GM18505 (cell line): Measurements from ENCODE around the gene UST.

ENCODE experiments used
- ATAC-seq: cut with Tn5 transposase; IDR thresholded peaks from one replicate; pipeline ENCODE4 v1.9.1; 2021; ENCODE audit not compliant: unreplicated experiment
- POLR2A ChIP-seq: IDR thresholded peaks from 4 replicates; pipeline ENCODE4 v1.6.1; 2011; ENCODE audit warnings: borderline replicate concordance; ENCODE audit not compliant: insufficient read depth, insufficient read length; ENCODE audit errors: extremely low read depth

The UST gene

GRCh38 chr6:149071997-149072396, 325.2 kb downstream of the UST start:
- no peak for ATAC-seq
- no peak for TF ChIP-seq POLR2A

DNA sequence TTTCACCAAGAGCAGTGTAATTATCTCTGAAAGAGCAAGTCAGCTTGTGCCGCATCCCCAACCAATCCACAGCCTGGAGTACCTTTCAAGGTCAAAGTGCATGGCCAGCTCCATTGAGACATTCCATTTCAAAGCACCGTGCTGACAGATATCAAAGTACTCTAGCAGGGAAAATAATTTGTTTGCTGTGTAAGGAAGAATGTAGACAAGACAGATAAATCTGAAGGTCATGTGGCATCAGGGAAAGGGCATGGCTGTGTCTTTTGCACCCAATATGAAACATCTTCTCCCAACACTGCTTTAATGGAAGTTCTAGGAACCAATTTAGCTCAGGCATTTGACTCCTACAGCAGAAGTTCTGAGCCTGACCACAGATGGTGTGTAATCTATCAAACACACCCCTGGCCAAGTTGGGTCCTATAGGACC, 328.0 kb downstream of the UST start:
- ATAC-seq = no peak
- no peak for TF ChIP-seq POLR2A

DNA sequence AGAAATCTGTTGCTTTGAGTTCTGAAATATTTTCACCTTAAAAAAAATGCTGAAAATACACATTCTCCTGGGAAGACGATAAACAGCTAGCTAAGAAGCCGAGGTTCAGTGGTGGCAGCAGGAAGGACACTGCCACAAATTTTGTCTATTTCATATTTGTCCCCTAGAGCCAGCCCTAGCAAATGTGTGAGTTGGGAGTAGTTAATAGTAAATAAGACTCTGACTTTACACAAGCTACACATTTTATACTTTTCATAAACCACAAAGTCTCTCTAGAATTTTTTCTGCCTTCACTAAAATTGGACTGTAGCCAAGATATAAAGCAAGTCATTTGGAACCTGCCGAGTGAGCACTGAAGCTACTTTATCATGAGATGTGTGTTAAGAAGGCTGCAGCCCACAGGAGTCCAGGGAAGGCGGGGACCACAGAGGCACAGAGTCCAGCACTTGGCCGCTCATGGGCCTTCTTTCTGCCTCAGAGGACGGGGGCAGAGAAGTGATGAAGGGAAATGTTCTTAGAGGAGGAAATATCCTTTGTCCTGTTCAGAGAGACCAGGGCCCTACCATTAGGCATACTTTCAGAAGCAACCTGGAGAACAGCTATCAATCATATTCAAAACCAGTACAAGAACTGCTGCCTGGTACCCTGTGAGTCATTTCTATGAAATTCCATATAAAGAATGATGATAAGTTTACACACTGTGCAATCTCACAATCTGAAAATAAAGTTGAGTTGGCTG, 329.0 kb downstream of the UST start:
- no peak for TF ChIP-seq POLR2A
- ATAC-seq = no peak

- TF ChIP-seq POLR2A = no peak
- ATAC-seq = no peak
These were observed 329.5 kb downstream of the UST start for GRCh38 chr6:149076355-149076734.

DNA sequence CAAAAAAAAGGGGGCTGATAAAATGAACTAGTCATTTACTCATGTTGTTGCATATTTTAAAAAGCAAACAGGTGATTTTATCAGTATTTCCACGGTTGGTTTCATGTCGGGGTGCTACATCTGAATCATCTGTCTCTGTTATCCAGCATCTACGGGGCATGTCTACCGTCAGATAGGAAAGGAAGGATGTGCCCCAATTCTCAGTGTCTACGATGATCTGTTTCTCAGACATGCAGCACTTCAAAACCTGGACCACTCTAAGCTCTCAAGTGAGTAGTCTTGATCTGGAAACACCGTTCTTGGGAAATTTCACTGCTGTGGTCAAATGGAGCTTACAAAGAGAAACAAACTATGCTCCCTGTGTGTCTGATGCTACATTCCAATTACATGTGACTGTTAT, 330.4 kb downstream of the UST start:
- TF ChIP-seq POLR2A = no peak
- ATAC-seq = no peak

- ATAC-seq = no peak
- TF ChIP-seq POLR2A = no peak
These were observed 331.5 kb downstream of the UST start for GRCh38 chr6:149078211-149078782.

DNA sequence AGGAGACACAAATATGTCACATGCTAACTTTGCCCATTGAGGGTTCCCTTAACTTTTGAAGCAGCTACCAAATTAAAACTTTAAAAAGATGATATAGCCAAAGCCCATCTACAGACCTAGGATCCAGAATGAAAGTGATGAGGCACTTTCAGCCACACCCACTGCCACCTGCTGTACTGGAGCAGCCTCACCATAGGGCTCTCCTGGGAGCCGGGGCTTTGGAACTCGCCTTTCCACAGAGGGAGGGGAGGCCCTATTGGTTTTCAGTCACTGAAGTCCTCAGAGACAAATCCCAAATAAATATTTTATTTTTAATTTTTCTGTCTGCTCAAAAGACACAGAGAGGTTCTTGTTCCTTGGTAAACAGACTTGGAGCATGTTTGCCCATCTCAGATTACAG, 332.6 kb downstream of the UST start:
- no peak for TF ChIP-seq POLR2A
- no peak for ATAC-seq

- no peak for TF ChIP-seq POLR2A
- ATAC-seq = no peak
These were observed 333.2 kb downstream of the UST start for GRCh38 chr6:149079911-149080491.

DNA sequence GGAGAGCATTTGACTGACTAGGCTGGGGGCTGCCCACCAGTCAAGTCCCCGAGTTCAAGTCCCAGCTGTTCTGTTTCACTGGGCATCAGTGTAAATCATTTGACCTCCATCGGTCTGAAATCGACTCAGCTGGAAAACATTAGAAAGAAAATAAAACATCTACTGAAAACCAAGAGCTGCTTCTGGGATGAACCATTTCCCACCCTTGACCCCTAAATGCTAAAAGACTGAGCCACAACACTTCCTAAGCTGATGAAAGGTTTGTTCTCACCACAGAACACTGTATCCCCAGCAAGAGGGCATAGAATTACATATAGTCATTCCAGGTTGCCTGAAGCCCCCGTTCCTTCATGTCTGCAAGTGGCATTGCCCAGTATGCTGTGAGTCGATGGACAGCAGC, 333.7 kb downstream of the UST start:
- no peak for ATAC-seq
- TF ChIP-seq POLR2A = no peak

DNA sequence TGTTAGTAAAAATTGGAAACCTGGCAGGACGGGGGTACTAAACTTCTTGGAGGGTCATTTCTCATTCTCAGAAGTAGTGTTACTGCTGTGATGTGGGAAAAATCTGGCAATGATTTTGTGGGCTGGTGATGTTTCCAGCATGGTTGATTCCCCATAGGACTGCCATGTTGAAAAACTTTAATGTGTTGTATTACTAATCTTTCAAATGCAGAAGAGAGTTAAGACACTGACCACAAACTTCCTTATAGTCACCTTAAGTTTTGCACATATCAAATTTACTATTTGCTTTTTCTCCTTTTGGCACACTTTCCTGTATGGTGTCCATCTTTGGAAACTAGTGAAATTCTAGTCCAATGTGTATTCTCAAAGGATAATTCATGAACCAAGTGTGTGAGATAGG, 334.5 kb downstream of the UST start:
- ATAC-seq = no peak
- no peak for TF ChIP-seq POLR2A

GRCh38 chr6:149082320-149082719, 335.5 kb downstream of the UST start:
- TF ChIP-seq POLR2A = no peak

DNA sequence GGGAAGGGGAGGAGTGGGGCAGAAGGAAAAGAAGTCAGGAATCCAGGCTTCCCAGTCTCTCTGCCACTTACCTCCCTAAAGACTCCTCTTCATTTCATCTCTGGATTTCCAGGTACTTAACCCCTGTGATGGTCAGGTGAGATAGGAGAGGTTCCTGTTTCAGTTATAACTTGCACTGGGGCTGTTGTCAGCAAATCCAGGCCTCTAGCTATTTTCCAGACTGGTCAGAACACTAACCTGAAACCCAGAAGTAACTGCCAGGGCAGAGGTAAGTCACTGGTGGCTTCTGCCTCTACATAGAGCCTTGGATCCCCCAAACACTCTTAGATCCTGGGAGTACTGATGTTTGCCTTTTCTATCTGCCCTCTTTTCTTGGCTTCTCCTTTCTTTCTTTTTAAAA, 337.2 kb downstream of the UST start:
- no peak for ATAC-seq
- no peak for TF ChIP-seq POLR2A

More at GRCh38 chr6:149082320-149082719, 335.5 kb downstream of the UST start:
- ATAC-seq = no peak

DNA sequence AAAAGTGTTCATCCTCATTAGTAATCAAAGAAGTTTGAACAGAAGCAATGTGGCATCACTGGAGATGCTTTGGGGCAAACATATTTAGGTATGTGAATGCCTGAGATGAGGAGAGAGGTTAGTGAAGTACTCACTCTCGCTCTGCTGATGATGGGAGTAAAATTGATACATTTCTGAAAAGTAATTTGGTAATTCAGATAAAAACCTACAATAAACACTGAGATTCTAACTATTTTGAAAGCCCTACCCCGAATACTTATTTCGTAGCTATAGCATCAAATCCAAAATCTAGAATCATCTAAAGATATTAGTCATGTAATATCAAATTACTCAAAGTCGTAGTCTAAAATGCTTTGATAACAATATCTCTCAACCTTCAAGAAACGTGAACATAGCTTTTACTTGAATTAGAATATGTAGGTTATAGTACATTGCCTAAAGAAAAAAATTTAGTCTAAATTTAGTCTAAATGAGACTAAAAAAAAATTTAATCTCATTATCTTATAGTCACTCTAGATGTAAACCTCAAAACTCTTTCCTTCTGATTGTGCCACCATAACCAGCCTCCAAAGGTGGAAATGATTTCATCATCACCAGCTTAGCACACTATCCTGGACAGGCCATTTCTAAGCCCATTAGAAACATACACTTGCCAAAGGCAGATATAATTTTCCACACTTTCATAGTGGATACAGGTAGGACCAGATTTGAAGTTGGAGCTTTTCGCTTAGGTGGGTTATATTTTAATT, 338.2 kb downstream of the UST start:
- no peak for ATAC-seq
- no peak for TF ChIP-seq POLR2A
